ENCODE results near the gene TMEM233. TPM values are rescaled to one million over a fixed set of nuclear protein-coding genes. Genes with fewer than 3 reads are reported as not detected.
A peak's percentile ranks its signal among the peaks of the same experiment; 100 is the strongest.

TMEM233 gene
- total RNA-seq, 6 donors from 2014 or later: 0.11 to 1.1 (median 0.44) TPM; not detected in 2

- Histone ChIP-seq H3K27ac (peak overlapping the region; percentile 73 to 99 (median 92)), H3K4me1 (peaks cover 62 to 76% (median 69%) of the 10 kb centered on the region in 4 donors), H3K36me3 (peaks cover 13 to 41% (median 23%) of the 10 kb centered on the region in 4 donors), H3K9me3 (no peaks in the 10 kb centered on the region), H3K4me3 (peak overlapping the region in 1 of 4 donors; percentile 61), H3K27me3 (no peaks in the 10 kb centered on the region)
- TF ChIP-seq POLR2A (IDR thresholded peaks at IDR 0.05): peak in 1 of 4 donors; percentile 50
- peak in 1 of 2 donors; percentile 26 for TF ChIP-seq POLR2AphosphoS5 (IDR thresholded peaks at IDR 0.05)
- peak in 2 of 4 donors; percentile 40 to 54 for TF ChIP-seq EP300 (IDR thresholded peaks at IDR 0.05)
- no peak for TF ChIP-seq CTCF (IDR thresholded peaks at IDR 0.05)
- DNase-seq (peak; percentile 83 to 87), ATAC-seq (ENCODE audit: low FRiP score in 2 of 2) (peak in 1 of 2 donors; percentile 77)
- WGBS, 2 donors: 61 to 66% methylated on average over 11 of the region's 11 CpGs
These were observed 76.3 kb downstream of the TMEM233 start for GRCh38 chr12:119669744-119670472.

- Histone ChIP-seq H3K27ac (peak overlapping the region; percentile 73 to 99 (median 92)), H3K4me3 (peak overlapping the region in 1 of 4 donors; percentile 12), H3K27me3 (no peaks in the 10 kb centered on the region), H3K36me3 (peaks cover 23 to 52% (median 30%) of the 10 kb centered on the region in 4 donors), H3K4me1 (peaks cover 62 to 82% (median 72%) of the 10 kb centered on the region in 4 donors), H3K9me3 (no peaks in the 10 kb centered on the region)
- ATAC-seq (ENCODE audit: low FRiP score in 2 of 2) (no peak), DNase-seq (no peak)
- no peak for TF ChIP-seq EP300 (IDR thresholded peaks at IDR 0.05)
- 67 to 74% methylated on average over 3 of the region's 3 CpGs for WGBS, 2 donors
These were observed 77.5 kb downstream of the TMEM233 start for GRCh38 chr12:119671070-119671469.

- Histone ChIP-seq H3K9me3 (no peaks in the 10 kb centered on the region), H3K27me3 (no peaks in the 10 kb centered on the region), H3K27ac (peak overlapping the region in 3 of 4 donors; percentile 73 to 99 (median 93)), H3K4me3 (no peak overlapping the region), H3K36me3 (peaks cover 34 to 64% (median 41%) of the 10 kb centered on the region in 4 donors), H3K4me1 (peaks cover 53 to 71% (median 64%) of the 10 kb centered on the region in 4 donors)
- no peak for DNase-seq
- no peak for ATAC-seq (ENCODE audit: low FRiP score in 2 of 2)
- TF ChIP-seq POLR2A (IDR thresholded peaks at IDR 0.05) (no peak), CTCF (IDR thresholded peaks at IDR 0.05) (no peak), POLR2AphosphoS5 (IDR thresholded peaks at IDR 0.05) (no peak), EP300 (IDR thresholded peaks at IDR 0.05) (no peak)
- WGBS, 2 donors: 61 to 68% methylated on average over 8 of the region's 8 CpGs
These were observed 78.6 kb downstream of the TMEM233 start for GRCh38 chr12:119672194-119672593.

- Histone ChIP-seq H3K36me3 (peaks cover 37 to 78% (median 54%) of the 10 kb centered on the region in 4 donors), H3K27me3 (no peaks in the 10 kb centered on the region), H3K4me3 (no peak overlapping the region), H3K9me3 (no peaks in the 10 kb centered on the region), H3K4me1 (peaks cover 49 to 70% (median 61%) of the 10 kb centered on the region in 4 donors), H3K27ac (peak overlapping the region; percentile 52 to 99 (median 64))
- peak in 1 of 2 donors; percentile 51 for DNase-seq
- ATAC-seq (ENCODE audit: low FRiP score in 2 of 2): no peak
- peak in 1 of 2 donors; percentile 84 for TF ChIP-seq POLR2AphosphoS5 (IDR thresholded peaks at IDR 0.05)
- TF ChIP-seq CTCF (IDR thresholded peaks at IDR 0.05): no peak
- TF ChIP-seq EP300 (IDR thresholded peaks at IDR 0.05): peak; percentile 49 to 85 (median 78)
- TF ChIP-seq POLR2A (IDR thresholded peaks at IDR 0.05): no peak
- 31 to 33% methylated on average over 7 of the region's 7 CpGs for WGBS, 2 donors
These were observed 80.1 kb downstream of the TMEM233 start for GRCh38 chr12:119673634-119674033.

GRCh38 chr12:119674560-119674959 lies 81.0 kb downstream of the TMEM233 start:
- Histone ChIP-seq H3K4me3 (no peak overlapping the region), H3K36me3 (peaks cover 40 to 87% (median 63%) of the 10 kb centered on the region in 4 donors), H3K27ac (peak overlapping the region in 3 of 4 donors; percentile 5 to 99 (median 52)), H3K4me1 (peaks cover 48 to 70% (median 61%) of the 10 kb centered on the region in 4 donors), H3K27me3 (no peaks in the 10 kb centered on the region), H3K9me3 (no peaks in the 10 kb centered on the region)
- TF ChIP-seq CTCF (IDR thresholded peaks at IDR 0.05) (no peak), POLR2A (IDR thresholded peaks at IDR 0.05) (no peak), EP300 (IDR thresholded peaks at IDR 0.05) (no peak), POLR2AphosphoS5 (IDR thresholded peaks at IDR 0.05) (no peak)
- no peak for DNase-seq
- no peak for ATAC-seq (ENCODE audit: low FRiP score in 2 of 2)
- 84 to 97% methylated on average over 4 of the region's 4 CpGs for WGBS, 2 donors

All from upper lobe of left lung (tissue), 6 donors.